GM12801 (cell line): Measurements from ENCODE around the gene FBXL19.

Experiments used
- TF ChIP-seq, protein P1 (sequence below): IDR thresholded peaks from one replicate; pipeline ENCODE4 v1.5.1; 2011; ENCODE audit warnings: control low read depth; ENCODE audit not compliant: insufficient read length; ENCODE audit errors: extremely low read depth

The FBXL19 gene, protein sequence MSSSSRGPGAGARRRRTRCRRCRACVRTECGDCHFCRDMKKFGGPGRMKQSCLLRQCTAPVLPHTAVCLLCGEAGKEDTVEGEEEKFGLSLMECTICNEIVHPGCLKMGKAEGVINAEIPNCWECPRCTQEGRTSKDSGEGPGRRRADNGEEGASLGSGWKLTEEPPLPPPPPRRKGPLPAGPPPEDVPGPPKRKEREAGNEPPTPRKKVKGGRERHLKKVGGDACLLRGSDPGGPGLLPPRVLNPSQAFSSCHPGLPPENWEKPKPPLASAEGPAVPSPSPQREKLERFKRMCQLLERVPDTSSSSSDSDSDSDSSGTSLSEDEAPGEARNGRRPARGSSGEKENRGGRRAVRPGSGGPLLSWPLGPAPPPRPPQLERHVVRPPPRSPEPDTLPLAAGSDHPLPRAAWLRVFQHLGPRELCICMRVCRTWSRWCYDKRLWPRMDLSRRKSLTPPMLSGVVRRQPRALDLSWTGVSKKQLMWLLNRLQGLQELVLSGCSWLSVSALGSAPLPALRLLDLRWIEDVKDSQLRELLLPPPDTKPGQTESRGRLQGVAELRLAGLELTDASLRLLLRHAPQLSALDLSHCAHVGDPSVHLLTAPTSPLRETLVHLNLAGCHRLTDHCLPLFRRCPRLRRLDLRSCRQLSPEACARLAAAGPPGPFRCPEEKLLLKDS

DNA sequence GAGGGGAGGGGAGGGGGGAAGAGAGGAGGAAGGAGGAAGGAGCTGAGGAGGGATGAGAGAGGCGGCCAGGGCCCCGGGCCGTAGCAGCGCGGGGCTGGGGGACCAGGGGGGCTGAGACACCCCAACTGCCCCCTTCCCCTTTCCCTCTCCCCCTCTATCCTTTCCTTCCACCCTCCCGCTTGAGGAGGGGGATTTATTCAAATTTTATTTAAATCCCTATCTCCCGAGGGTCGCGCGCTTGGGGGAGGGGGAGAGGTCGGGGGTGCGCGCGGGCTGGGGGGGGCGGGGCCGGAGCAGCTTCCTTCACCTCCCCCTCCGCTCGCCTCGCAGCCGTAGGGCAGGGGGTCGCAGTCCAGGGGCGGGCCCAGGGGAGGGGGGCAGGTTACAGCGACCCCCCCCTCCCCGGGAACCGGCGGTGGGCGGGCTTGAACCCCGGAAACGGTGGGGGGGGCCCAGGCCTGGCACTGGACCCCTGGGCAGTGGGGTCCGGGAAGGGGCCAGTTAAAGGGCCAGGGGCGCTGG, at the start of gene FBXL19:
FBXL19 (plus strand) TSS at position 19 of the 522 bp plus-strand sequence. CDS start 2,183 bp downstream, outside the sequence.
- TF ChIP-seq, protein P1, sequence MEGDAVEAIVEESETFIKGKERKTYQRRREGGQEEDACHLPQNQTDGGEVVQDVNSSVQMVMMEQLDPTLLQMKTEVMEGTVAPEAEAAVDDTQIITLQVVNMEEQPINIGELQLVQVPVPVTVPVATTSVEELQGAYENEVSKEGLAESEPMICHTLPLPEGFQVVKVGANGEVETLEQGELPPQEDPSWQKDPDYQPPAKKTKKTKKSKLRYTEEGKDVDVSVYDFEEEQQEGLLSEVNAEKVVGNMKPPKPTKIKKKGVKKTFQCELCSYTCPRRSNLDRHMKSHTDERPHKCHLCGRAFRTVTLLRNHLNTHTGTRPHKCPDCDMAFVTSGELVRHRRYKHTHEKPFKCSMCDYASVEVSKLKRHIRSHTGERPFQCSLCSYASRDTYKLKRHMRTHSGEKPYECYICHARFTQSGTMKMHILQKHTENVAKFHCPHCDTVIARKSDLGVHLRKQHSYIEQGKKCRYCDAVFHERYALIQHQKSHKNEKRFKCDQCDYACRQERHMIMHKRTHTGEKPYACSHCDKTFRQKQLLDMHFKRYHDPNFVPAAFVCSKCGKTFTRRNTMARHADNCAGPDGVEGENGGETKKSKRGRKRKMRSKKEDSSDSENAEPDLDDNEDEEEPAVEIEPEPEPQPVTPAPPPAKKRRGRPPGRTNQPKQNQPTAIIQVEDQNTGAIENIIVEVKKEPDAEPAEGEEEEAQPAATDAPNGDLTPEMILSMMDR = no peak

DNA sequence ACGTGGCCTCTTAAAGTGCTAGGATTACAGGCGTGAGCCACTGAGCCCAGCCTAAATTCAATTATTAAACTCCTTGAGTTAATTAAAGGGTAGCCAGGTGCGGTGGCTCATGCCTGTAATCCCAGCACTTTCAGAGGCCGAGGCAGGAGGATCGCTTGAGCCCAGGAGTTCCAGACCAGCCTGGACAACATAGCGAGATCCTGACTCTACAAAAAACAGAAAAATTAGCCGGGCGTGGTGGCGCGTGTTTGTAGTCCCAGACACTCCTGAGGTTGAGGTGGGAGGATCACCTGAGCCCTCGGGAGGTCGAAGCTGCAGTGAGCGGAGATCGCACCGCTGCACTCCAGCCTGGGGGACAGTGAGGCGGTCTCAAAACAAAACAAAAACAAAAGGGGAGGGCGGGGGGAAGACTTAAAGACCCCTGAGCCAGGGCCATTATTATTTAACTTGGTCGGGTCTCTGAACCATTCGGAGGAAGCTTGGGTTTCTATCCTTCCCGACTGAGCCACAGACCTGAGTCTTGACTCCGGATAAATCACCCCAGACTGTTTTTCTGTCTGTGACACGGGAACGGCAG, 49.0 kb upstream of the FBXL19 start:
- TF ChIP-seq, protein P1 = no peak

DNA sequence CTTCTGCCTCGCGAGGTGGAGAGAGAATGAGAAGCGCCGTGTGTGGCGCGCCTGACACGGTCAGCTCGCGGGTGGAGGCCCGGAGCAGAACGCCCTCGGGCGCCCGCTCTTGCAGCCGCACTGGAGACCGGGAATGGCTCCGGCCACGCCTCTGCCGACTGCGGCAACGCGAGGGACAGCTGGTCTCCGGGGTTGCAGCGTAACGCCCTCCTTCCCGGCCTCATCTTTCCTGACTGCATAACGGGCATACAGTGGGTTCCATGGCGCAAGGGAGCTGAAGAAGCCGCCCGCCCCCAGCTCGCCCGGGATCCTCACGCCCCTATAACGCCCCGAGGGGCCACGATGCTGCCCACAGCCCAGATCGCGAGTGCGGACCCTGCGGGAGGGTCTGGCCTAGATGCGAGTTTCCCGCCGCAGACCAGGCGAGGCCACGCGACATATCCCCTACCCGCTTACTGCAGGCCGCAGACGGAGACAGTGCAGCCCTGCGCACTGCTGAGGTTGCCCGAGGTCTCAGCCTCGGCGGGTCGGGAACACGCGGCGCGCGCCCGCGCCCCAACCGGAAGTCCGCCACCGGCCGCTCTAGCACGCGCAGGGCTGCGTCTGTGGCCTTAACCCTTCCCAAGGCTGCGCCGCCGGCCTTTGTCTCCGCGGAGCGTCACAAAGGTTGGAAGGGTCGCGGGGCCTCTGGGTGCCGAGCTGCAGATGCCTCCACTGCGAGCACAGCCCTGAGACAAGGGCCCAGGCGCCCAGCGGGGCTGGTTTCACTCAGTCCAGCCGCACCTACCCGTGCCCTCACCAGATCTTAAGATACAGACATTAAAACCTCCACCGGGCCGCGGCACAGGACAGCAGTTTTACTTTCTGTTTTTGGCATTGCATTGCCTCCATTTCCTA, 48.3 kb upstream of the FBXL19 start:
- TF ChIP-seq, protein P1 = no peak

DNA sequence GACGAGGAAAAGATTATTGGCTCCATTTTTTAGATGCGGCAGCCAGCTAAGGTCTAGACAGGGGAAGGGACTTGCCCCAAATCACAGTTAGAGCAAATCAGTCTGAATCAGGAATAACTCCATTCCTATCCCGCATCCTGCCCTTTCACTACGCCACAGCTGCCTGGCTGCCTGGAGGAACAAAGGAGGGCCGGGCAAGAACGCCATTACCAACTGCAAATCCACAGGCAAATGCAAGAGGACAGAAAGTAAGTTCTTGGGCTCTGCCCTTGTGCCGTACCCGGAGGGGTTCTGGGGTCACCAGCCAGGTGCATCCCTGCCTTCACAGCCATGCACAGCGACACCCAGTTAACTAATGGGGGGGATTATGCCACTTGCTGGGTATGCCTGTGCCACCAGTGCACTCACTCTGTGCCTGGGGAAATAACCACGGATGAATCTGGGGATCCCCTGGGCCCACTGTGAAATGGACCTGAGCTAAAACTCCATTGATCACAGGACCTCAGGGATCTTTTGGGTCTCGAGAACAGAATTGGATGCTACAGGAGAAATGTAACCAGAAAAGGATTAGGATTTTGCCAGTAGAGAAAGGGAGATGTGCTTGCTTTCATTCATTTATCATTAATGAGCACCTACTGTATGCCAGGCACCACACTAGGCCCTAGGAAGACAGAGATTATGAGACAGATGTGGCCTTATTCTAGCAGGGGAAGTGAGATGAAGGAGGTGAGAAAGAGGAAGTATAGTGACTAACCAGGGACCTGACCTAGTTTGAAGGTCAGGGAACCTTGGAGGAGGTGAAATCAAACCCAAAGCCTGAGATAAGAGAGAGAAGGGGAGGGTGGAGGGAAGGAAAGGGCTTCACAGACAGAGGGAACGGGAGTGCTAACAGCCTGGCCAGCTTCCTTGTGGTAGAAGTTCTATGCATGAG, 47.2 kb upstream of the FBXL19 start:
- TF ChIP-seq, protein P1 = no peak

DNA sequence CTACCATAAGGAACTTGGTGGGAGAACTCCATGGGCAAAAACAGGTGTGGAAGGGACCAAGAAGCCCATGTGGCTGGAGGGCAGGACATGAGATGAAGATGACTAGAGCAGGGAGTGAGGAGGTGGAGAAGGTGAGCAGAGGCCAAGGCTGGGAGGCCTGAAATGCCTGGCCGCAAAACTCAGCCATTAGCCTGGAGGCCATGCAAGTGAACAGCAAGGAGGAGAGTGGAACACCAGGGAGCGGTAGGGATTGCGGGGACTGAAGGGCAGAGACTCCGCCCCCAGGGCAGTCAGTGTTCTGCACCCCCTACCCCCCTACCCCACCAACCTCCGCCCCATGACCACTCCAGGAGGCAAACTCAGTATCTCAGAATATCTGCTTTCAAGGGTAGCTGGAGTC, 46.5 kb upstream of the FBXL19 start:
- TF ChIP-seq, protein P1 = no peak

DNA sequence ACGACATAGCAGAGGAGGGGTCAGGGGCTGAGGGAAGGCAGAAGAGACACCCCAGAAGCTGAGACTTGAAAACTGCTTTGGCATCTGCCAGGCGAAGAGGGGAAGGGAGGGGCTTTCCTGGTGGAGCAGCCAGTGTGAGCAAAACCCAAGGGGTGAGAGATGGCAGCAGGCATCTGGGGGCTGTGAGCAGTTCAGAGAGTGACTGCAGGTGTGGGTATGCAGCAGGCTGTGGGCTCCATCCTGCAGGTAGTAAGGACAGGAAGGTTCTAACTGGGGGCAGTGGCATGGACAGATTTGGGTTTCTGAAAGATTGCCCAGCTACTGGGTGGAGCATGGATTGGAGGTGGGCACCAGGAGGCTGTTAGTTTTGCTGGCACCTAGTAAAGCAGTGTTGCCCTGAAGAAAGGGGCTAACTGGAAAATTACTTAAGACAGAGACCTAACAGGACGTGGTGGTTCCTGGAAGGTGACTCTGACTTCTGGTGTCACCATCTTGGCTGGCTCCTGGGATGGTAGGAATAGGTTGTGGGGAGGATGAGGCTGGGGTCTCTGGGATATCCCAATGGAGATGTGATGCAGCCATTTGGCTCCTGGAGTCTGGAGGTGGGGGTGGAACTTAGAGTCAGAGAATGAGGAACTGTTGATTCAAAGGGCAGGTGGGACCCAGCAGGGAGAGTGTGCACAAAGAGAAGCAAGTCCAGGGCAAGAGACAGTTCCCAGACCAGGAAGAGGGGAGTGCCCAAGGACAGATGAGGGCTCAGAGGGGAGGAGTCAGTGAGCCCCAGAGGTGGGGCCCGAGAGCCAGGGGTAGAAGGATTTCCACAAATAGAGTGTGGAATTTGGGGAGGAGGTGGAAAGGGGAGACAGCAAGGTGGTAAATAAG, 40.7 kb upstream of the FBXL19 start:
- TF ChIP-seq, protein P1 = no peak
